ENCODE results near the gene ZNF22. TPM values are rescaled to one million over a fixed set of nuclear protein-coding genes. Genes with fewer than 3 reads are reported as not detected.
A peak's percentile ranks its signal among the peaks of the same experiment; 100 is the strongest.

The ZNF22 gene
- total RNA-seq, 1 experiment from 2014 or later = 60.8 TPM

DNA sequence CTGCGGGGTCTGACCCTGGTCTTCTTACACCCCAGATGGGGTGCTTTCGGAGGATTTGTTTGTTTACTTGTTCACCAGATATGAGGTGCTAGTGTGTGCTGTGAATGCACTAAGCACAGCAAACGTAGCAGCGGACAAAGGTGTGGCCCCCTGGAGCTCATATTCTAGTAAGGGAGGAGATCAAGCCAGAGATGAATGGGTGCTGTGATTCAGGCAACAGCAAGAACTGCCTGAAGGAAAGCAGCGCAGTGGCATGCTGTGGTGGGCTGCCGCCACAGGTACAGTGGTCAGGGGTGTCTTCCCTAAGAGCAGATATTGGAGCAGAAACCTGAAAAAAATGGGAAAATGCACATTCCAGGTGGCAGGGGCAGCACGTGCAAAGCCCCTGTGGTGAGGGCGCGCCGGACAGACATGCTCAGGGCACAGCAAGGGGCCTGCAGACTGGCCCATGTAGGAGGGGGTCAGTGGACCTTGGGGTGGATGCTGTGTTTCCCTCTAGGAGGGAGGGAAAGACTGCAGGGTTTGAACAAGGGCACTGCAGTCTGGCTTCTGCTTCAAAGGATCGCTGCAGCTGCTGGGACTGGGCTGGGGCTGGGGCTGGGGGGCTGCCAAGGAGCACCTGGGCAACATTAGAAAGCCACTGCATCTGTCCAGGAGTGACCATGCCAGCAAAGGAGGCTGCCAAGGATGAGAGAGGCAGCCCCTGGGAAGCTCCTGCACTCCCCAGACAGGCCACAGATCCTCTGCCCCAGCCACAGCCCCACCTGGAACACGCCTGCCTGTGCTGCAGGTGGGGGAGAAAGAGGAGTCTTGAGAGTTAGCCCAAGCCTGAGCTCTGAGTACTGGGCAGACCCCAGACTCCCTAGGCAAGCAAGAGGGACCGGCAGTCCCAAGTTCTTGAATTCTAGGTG, 21.2 kb upstream of the ZNF22 start:
- no peaks in the 10 kb centered on the region for H3K9me3 ChIP-seq
- ChIA-PET CTCF (interaction anchor here (0.9 to 2.3 kb wide), 13 partner anchors 11 to 117 kb away, joined by 3 to 26 read pairs (median 6); partner anchors contain the start of gene RASSF4), POLR2A (interaction anchor here (0.5 to 2.0 kb wide), 13 partner anchors 10 to 110 kb away, joined by 3 to 28 read pairs (median 6); partner anchors contain the start of genes RASSF4 and ZNF22)
- peaks cover 69% of the 10 kb centered on the region for H3K4me1 ChIP-seq
- H3K27me3 ChIP-seq (replicated peaks; ENCODE audit: control insufficient read depth, insufficient read depth, low read length) = no peaks in the 10 kb centered on the region
- no TSS peak for BruUV-seq (replicated peaks)
- H3K27me3 Mint-ChIP-seq (ENCODE audit: insufficient read depth, unreplicated experiment) = no peaks in the 10 kb centered on the region
- peaks cover 27% of the 10 kb centered on the region for H3K36me3 Mint-ChIP-seq (ENCODE audit: insufficient read depth, unreplicated experiment)
- H3K4me3 Mint-ChIP-seq (ENCODE audit: unreplicated experiment) = peak overlapping the region; percentile 74
- H3K4me1 Mint-ChIP-seq (ENCODE audit: low read depth, unreplicated experiment) = peaks cover 48% of the 10 kb centered on the region
- TF ChIP-seq, protein P1, sequence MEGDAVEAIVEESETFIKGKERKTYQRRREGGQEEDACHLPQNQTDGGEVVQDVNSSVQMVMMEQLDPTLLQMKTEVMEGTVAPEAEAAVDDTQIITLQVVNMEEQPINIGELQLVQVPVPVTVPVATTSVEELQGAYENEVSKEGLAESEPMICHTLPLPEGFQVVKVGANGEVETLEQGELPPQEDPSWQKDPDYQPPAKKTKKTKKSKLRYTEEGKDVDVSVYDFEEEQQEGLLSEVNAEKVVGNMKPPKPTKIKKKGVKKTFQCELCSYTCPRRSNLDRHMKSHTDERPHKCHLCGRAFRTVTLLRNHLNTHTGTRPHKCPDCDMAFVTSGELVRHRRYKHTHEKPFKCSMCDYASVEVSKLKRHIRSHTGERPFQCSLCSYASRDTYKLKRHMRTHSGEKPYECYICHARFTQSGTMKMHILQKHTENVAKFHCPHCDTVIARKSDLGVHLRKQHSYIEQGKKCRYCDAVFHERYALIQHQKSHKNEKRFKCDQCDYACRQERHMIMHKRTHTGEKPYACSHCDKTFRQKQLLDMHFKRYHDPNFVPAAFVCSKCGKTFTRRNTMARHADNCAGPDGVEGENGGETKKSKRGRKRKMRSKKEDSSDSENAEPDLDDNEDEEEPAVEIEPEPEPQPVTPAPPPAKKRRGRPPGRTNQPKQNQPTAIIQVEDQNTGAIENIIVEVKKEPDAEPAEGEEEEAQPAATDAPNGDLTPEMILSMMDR (IDR thresholded peaks at IDR 0.05; ENCODE audit: insufficient read depth in 1 of 2, low read depth in 1 of 2, low read length in 1 of 2, severe bottlenecking in 1 of 2, unreplicated experiment in 1 of 2) = no peak
- H3K9me3 Mint-ChIP-seq (ENCODE audit: unreplicated experiment) = no peaks in the 10 kb centered on the region
- H3K27ac Mint-ChIP-seq (ENCODE audit: unreplicated experiment) = peak overlapping the region; percentile 89
- H3K36me3 ChIP-seq (ENCODE audit: control insufficient read depth, insufficient read depth, low read length) = no peaks in the 10 kb centered on the region
- peak in 1 of 2 experiments; percentile 40 for DNase-seq
- no peak overlapping the region for H3K4me3 ChIP-seq (ENCODE audit: low read depth, low read length)
- intact Hi-C loops (cut with micrococcal nuclease; ENCODE audit: unreplicated experiment) = loop anchor here (5.0 kb wide), 1 partner anchor 117 kb away; no protein-coding TSS in a partner anchor

DNA sequence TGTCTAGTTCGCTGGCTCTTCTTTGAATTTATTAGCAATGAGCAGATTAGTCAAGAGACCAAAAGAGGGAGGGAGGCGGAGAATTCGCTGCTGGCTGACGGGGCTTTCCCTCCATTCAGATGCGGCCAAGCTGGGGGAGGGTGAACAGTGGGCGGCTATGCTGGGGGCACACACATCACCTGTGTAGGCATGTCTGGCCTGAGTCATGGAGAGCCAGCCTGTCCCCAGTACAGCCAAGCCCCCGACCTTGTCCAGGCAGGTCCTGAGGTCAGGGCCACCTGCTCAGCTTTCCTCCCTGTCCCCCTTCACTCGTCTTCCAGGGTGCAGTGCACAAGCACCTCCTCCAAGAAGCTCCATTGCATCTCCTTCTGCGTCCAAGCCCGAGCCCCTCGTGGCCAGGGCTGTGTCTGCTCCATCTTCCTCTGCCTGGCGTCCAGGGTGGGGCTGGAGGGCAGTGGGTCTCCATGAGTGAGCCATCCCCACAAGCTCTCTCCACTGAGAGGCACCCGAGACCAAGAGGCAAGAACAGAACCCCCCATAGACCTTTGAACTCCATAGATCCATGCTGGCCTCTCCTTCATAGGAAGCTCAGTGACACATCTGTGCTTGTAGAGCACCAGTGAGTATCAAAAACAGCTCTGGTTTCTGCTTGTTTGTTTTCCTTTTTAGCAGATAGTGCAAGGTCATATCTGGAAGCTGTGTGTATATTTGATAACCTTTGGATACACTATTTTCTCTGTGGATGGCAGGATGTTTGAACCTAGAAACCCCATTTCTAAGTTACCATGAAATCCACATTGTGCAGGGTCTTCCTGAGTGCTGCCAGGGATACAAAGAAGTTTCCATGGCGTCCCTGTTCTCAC, 20.2 kb upstream of the ZNF22 start:
- Mint-ChIP-seq H3K27ac (ENCODE audit: unreplicated experiment) (peak overlapping the region; percentile 48), H3K4me3 (ENCODE audit: unreplicated experiment) (no peak overlapping the region), H3K36me3 (ENCODE audit: insufficient read depth, unreplicated experiment) (peaks cover 30% of the 10 kb centered on the region), H3K9me3 (ENCODE audit: unreplicated experiment) (no peaks in the 10 kb centered on the region), H3K27me3 (ENCODE audit: insufficient read depth, unreplicated experiment) (no peaks in the 10 kb centered on the region), H3K4me1 (ENCODE audit: low read depth, unreplicated experiment) (peaks cover 48% of the 10 kb centered on the region)
- no TSS peak for BruUV-seq (replicated peaks)
- no peaks in the 10 kb centered on the region for H3K9me3 ChIP-seq
- TF ChIP-seq, protein P1 (IDR thresholded peaks at IDR 0.05; ENCODE audit: insufficient read depth in 1 of 2, low read depth in 1 of 2, low read length in 1 of 2, severe bottlenecking in 1 of 2, unreplicated experiment in 1 of 2) = no peak
- peaks cover 68% of the 10 kb centered on the region for H3K4me1 ChIP-seq
- H3K36me3 ChIP-seq (ENCODE audit: control insufficient read depth, insufficient read depth, low read length) = 0 out of 2 replicates have a peak, but pooled peaks cover 1% of the 10 kb centered on the region
- H3K4me3 ChIP-seq (ENCODE audit: low read depth, low read length) = no peak overlapping the region
- CTCF ChIA-PET = interaction anchor here (0.6 to 2.3 kb wide), 5 partner anchors 10 to 48 kb away, joined by 3 to 8 read pairs (median 6); no protein-coding TSS in a partner anchor
- intact Hi-C loops (cut with micrococcal nuclease; ENCODE audit: unreplicated experiment) = no loop called here
- peak in 1 of 2 experiments; percentile 41 for DNase-seq
- H3K27me3 ChIP-seq (replicated peaks; ENCODE audit: control insufficient read depth, insufficient read depth, low read length) = no peaks in the 10 kb centered on the region
- POLR2A ChIA-PET = interaction anchor here (0.6 to 2.0 kb wide), 2 partner anchors 28 to 1331 kb away, joined by 3 to 10 read pairs; no protein-coding TSS in a partner anchor
